Stimulated activated CD4-positive, alpha-beta T cell treated with anti-CD3 and anti-CD28 coated beads, Interleukin-1b, Interleukin-23, amount 100 ng/mL, for 4 hours (primary cell): ENCODE results near the gene CMTM2.
"Not testable (repeated sequence)": the region's sequence is repeated elsewhere in the genome, so short reads cannot be mapped to it uniquely, and the experiment has no call there.

ENCODE experiments used
- DNase-seq, 2 donors: peaks; one replicate each; pipeline ENCODE4 v3.0.0-alpha.2; 2020; ENCODE audit warnings: low read depth in 2 of 2

CMTM2 gene

GRCh38 chr16:66605979-66606751, 26.9 kb downstream of the CMTM2 start:
- DNase-seq = no peak

GRCh38 chr16:66608241-66609138, 29.2 kb downstream of the CMTM2 start:
- peak; percentile 84 to 89 for DNase-seq

DNA sequence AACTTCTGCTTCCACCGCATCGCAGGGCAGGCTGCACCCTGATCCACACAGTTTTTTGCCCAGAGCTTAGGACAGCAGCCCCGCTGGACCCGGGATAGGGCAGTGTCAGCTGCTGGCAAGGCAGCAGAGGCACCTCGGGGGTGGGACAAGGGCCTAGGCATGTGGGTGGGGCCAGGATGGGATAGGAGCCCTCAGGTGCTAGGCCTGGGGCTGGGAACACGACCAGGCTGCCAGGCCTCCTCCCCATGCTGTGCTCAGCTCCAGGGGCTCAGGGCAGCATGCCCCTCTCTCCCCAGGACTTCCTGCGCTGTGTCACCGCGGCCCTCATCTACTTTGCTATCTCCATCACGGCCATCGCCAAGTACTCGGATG, 29.9 kb downstream of the CMTM2 start:
- no peak for DNase-seq

GRCh38 chr16:66610111-66610820, 31.0 kb downstream of the CMTM2 start:
- no peak for DNase-seq

- DNase-seq = not testable (repeated sequence)
These were observed 32.6 kb downstream of the CMTM2 start for GRCh38 chr16:66611911-66612310.

DNA sequence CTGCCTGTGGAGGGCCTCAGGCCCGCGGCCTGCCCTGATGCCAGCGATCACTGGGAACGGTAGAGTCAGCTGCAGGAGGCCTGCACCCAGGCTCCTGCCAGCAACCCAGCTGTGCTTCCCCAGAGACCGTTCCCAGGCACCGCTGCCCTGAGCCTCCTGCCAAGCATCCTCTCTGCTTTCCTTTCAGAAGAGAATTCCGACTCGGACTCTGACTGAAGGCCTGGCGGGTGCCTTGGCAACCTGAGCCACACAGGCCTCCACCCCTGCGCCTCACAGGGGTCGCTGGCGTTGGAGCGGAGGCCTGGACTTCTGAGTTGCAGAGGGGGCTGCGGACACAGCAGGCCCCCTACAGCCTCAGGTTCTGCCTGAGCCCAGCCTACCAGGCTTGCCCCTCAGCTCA, 33.2 kb downstream of the CMTM2 start:
- no peak for DNase-seq

- no peak for DNase-seq
These were observed 35.0 kb downstream of the CMTM2 start for GRCh38 chr16:66614161-66614802.

GRCh38 chr16:66616169-66616568, 36.9 kb downstream of the CMTM2 start:
- no peak for DNase-seq

DNA sequence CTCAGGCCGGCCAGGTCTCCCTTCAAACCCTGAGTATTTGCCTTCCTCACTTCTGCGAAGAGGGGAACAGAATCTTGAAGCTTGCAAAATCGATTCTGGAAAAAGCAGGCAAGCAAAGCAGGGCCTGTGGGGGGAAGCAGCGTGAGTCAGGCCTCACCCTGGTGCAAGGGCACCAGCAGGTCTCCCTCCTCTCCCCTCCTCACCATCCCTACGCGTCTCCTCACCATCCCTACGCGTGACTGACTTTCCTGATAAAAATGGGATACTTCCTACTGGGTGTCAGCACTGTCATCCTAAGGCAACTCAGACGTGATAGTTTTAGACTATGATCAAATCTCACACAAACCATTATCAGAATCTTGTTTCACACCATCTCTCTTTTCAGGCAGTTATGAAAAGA, 37.3 kb downstream of the CMTM2 start:
- no peak for DNase-seq

- DNase-seq = no peak
These were observed 37.8 kb downstream of the CMTM2 start for GRCh38 chr16:66617010-66617434.

DNA sequence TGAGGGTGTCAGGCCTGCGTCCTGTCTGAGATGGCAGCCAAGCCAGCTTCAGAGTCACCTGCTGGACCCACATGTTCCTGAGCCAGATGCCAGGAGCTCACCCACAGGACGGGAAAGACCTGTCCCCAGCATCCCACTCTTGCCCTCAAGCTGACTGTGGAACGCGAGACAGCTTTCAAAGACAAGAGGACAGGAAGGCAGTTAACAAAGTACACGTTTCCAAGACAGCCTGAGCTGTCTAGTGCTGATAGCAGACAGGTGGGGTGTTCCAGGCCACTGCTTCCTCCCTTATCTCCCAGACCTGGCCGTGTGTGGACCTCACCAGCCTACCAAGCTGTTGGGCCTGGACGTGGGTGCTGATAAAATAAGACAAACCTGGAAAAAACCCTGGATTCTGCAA, 38.5 kb downstream of the CMTM2 start:
- no peak for DNase-seq

DNA sequence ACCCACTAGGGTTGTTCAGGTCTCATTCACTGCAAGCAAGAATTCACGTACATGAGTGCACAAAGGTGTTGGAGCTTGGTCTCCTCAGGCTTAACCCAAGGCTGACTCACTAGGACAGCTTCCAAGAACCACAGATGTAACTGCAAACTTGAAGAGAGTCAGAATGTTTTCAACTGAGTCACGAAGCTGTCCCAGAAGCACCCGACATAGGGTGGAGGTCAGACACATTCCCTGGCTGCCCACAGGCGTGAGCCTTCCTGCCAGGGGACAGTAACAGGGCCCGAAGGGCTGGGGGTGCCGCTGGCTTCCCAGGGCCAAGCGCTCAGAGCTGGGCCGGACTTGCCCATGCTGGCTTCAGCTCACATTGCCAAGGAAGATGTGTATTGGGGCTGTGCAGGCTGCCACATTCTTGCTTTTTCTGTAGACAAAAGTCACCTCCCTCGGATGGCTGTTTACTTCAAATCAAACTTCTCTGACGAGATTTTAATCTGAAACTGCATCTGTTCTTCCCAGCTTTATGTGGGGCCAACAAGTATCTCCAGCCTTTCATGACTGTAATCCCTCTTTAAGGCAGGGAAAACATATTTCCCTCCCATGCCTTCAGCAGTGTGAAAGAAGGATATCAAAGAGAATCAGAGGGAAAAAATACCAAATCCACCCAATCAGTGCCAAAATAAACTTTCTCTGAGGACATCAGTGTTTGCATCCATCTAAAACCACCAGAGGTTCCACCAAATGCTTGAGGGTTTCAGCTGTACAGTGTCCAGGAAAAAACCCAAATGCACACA, 39.5 kb downstream of the CMTM2 start:
- no peak for DNase-seq

DNA sequence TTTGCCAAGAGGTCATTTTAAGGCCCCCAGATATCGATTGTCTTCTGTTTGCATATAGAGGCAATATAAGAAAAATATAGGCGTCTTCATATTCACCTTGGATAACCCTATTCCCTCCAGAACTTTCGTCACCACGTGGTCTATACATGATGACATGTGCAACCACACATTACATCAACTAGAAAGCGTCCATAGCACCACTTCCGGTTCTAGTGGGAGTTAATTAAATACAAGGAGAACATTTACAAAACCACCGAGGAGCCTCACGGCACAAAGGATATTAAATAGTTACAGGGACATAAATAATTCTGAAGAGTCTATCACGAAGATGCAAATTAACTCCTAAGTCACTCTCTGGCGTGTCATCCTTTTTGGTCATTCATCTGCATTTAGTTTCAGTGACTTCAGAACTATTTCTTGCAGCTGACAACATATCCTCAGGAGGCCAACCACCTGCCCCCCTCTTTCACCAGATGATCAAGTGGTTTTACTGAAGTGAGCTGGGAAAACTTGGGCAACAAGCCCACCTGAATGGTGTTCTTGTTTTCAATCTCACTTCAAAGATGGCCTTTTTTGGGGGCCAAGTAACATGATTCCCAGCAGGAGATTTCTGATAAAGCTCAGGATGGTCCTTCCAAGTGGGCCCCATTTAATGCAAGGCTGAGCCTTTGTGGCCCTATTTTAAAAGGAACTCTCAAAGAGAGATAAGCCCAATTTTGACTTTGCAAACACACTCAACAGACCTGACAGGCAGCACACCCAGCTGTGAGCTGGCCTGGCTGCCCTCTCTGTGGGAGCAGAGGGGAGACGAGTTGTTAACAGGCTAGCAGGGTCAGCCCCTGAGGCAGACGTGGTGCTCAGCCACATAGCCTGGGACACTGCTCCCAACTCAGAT, 40.5 kb downstream of the CMTM2 start:
- no peak for DNase-seq

DNA sequence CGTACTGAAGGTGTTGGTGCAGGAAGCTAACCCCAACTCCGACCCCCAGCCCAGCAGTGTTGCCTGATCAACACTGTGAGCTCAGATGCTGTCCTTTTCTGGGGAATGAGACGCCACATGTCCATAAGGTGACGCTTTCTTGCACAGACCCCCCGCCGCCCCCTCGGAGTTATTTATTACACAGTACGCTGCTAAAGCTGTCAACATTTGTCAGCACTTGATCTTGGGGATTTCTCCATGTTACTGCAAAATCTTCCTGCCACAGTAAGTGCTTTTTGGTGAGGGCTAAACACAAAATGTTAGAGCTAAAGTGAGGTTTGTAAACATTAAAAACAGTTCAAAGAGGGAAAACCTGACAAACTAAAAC, 41.1 kb downstream of the CMTM2 start:
- DNase-seq = no peak

DNA sequence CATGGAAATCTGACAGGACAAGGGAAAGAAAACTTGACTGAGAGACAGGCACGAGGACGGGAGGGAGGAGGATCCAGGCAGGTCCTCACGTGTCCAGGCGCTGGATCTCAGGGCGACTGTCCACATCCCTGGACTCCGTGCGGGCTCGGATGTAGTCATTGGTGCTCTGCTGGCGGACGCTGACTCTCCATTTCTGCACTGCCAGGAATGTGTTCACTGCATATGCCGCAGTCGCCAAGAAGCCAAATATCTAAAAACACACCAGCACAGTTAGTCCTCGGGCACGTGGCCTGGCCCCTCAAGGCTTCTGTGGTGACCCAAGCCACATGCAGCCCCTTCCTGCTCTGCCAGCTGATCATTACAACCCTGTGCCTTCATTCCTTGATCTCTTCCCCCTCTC, 42.7 kb downstream of the CMTM2 start:
- no peak for DNase-seq

DNA sequence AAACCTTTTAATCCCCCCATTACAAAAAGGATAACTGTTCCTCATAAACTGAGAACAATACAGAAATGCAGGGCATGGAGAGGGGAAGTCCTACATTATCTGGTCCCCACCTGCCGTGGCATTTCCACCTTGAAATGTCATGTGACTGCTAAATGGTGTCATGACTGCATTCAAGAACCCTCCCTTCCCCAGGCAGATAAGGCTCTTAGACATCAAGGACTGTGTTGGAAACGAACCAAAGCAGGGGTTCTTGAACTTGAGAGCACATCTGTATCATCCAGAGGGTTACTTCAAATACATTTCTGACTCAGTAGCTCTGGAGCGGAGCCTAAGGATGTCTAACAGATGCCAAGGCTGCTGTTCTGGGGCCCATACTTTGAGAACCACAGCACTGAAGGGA, 43.6 kb downstream of the CMTM2 start:
- no peak for DNase-seq

- DNase-seq = no peak
These were observed 44.5 kb downstream of the CMTM2 start for GRCh38 chr16:66623755-66624154.

GRCh38 chr16:66627611-66628378, 48.5 kb downstream of the CMTM2 start:
- DNase-seq = not testable (repeated sequence)

DNA sequence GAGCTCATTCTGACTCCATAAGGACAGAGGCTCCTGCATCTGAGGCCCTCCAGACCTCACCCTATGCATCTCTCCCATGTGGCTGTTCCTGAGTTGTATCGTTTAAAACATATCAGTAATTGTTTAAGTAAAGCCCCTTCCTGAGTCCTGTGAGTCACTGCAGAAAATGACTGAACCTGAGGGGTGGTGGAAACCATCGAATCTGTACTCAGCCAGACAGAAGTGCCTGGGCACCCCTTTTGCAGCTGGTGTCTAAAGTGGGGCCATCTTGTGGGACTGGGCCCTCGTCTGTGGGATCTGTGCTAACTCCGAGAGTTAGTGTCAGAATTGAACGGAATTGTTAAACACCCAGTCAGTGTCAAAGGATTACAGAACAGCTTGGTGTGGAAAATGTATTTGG, 50.6 kb downstream of the CMTM2 start:
- no peak for DNase-seq
